Upper lobe of left lung (tissue), 4 donors: ENCODE data around the gene ACSL1.

Experiments used
- CTCF ChIP-seq, 6 experiments: fragments of 450-650 bp in 4 of 6; fragments of 200-600 bp in 2 of 6; sonication (generic) in 2 of 6; IDR thresholded peaks; one replicate each; pipeline ENCODE4 v1.5.1; 2016 to 2019; ENCODE audit warnings: antibody characterized with exemption in 6 of 6
- EP300 ChIP-seq, 4 donors: sonication (generic); formaldehyde crosslinking; IDR thresholded peaks; one replicate each; pipeline ENCODE4 v1.5.1; 2017; ENCODE audit warnings: antibody characterized with exemption in 4 of 4, control low read depth in 2 of 4
- POLR2A ChIP-seq, 4 donors: fragments of 450-650 bp; IDR thresholded peaks; one replicate each; pipeline ENCODE4 v1.5.1; 2016 to 2017; ENCODE audit warnings: antibody characterized with exemption in 4 of 4, mild to moderate bottlenecking in 2 of 4
- POLR2AphosphoS5 ChIP-seq, 2 donors: sonication (generic); formaldehyde crosslinking; IDR thresholded peaks; one replicate each; pipeline ENCODE4 v1.5.1; 2017; ENCODE audit warnings: antibody characterized with exemption in 2 of 2

GRCh38 chr4:184728858-184729257 is 96.9 kb downstream of the ACSL1 start:
- no peak for TF ChIP-seq CTCF (IDR thresholded peaks at IDR 0.05)
- no peak for TF ChIP-seq EP300 (IDR thresholded peaks at IDR 0.05)
- no peak for TF ChIP-seq POLR2AphosphoS5 (IDR thresholded peaks at IDR 0.05)
- TF ChIP-seq POLR2A (IDR thresholded peaks at IDR 0.05): no peak
